ENCODE data around the gene LEAP2. TPM values are rescaled to one million over a fixed set of nuclear protein-coding genes. Genes with fewer than 3 reads are reported as not detected.

Gene LEAP2
- polyA plus RNA-seq, 1 experiment: 0.31 TPM

GRCh38 chr5:132905938-132906337, 32.5 kb downstream of the LEAP2 start:
- POLR2A ChIA-PET: no interaction called here
- no peaks in the 10 kb centered on the region for H3K27me3 ChIP-seq (ENCODE audit: control insufficient read depth, insufficient read depth, low read length)
- TF ChIP-seq CTCF (IDR thresholded peaks at IDR 0.05; ENCODE audit: insufficient read depth, low read depth, low read length): no peak
- CTCF ChIA-PET: interaction anchor here (0.8 to 2.3 kb wide), 4 partner anchors 9 to 86 kb away, joined by 3 to 7 read pairs (median 4); no protein-coding TSS in a partner anchor
- DNase-seq (ENCODE audit: low read depth): no peak
- H3K4me3 ChIP-seq (ENCODE audit: low read depth, low read length): no peak overlapping the region
- peaks cover 4% of the 10 kb centered on the region for H3K36me3 ChIP-seq (ENCODE audit: control insufficient read depth, insufficient read depth, low read length)

GRCh38 chr5:132907161-132907560, 33.7 kb downstream of the LEAP2 start:
- no peaks in the 10 kb centered on the region for H3K27me3 ChIP-seq (ENCODE audit: control insufficient read depth, insufficient read depth, low read length)
- no peak for DNase-seq (ENCODE audit: low read depth)
- CTCF ChIA-PET: interaction anchor here (1.5 kb wide), 1 partner anchor 15 kb away, joined by 5 read pairs; no protein-coding TSS in a partner anchor
- TF ChIP-seq CTCF (IDR thresholded peaks at IDR 0.05; ENCODE audit: insufficient read depth, low read depth, low read length): no peak
- POLR2A ChIA-PET: no interaction called here
- H3K36me3 ChIP-seq (ENCODE audit: control insufficient read depth, insufficient read depth, low read length): peaks cover 5% of the 10 kb centered on the region
- no peak overlapping the region for H3K4me3 ChIP-seq (ENCODE audit: low read depth, low read length)

- Histone ChIP-seq H3K4me3 (ENCODE audit: low read depth, low read length) (no peak overlapping the region), H3K27me3 (ENCODE audit: control insufficient read depth, insufficient read depth, low read length) (no peaks in the 10 kb centered on the region), H3K36me3 (ENCODE audit: control insufficient read depth, insufficient read depth, low read length) (peaks cover 8% of the 10 kb centered on the region)
- DNase-seq (ENCODE audit: low read depth): no peak
- no peak for TF ChIP-seq CTCF (IDR thresholded peaks at IDR 0.05; ENCODE audit: insufficient read depth, low read depth, low read length)
- ChIA-PET CTCF (no interaction called here), POLR2A (no interaction called here)
Measured at GRCh38 chr5:132909702-132910101, 36.2 kb downstream of the LEAP2 start.

- Histone ChIP-seq H3K36me3 (ENCODE audit: control insufficient read depth, insufficient read depth, low read length) (peaks cover 9% of the 10 kb centered on the region), H3K4me3 (ENCODE audit: low read depth, low read length) (no peak overlapping the region), H3K27me3 (ENCODE audit: control insufficient read depth, insufficient read depth, low read length) (no peaks in the 10 kb centered on the region)
- ChIA-PET POLR2A (no interaction called here), CTCF (no interaction called here)
- no peak for TF ChIP-seq CTCF (IDR thresholded peaks at IDR 0.05; ENCODE audit: insufficient read depth, low read depth, low read length)
- DNase-seq (ENCODE audit: low read depth): no peak
Measured at GRCh38 chr5:132915681-132916080, 42.2 kb downstream of the LEAP2 start.

- no peaks in the 10 kb centered on the region for H3K27me3 ChIP-seq (ENCODE audit: control insufficient read depth, insufficient read depth, low read length)
- H3K4me3 ChIP-seq (ENCODE audit: low read depth, low read length): no peak overlapping the region
- POLR2A ChIA-PET: no interaction called here
- H3K36me3 ChIP-seq (ENCODE audit: control insufficient read depth, insufficient read depth, low read length): peaks cover 8% of the 10 kb centered on the region
- CTCF ChIA-PET: no interaction called here
- TF ChIP-seq CTCF (IDR thresholded peaks at IDR 0.05; ENCODE audit: insufficient read depth, low read depth, low read length): no peak
- no peak for DNase-seq (ENCODE audit: low read depth)
Measured at GRCh38 chr5:132916086-132916485, 42.6 kb downstream of the LEAP2 start.

Small RNA genes lying within 50 kb of the gene (small RNA-seq; reads per million reads assigned to genes)
- gene RNA5SP192 (ENCODE audit: insufficient read length, low read depth, low replicate concordance): not detected

Other genes with a start within 250 kb of the LEAP2 start
- not detected in 2 replicates for gene IL13, start 215.5 kb upstream of the LEAP2 start, polyA plus RNA-seq (2011; rRNA removed)
- gene IL4, start 199.7 kb upstream of the LEAP2 start, polyA plus RNA-seq (2011; rRNA removed): not detected in 2 replicates
- 2.9 and 6.1 TPM in 2 replicates for gene KIF3A, start 136.1 kb upstream of the LEAP2 start, polyA plus RNA-seq (2011; rRNA removed)
- gene CCNI2, start 126.2 kb upstream of the LEAP2 start, polyA plus RNA-seq (2011; rRNA removed): 0.15 TPM in 1 of 2 replicates, not detected in the other
- gene SEPTIN8, start 96.4 kb upstream of the LEAP2 start, polyA plus RNA-seq (2011; rRNA removed): 53.2 and 67.8 TPM in 2 replicates
- gene SOWAHA, start 60.4 kb upstream of the LEAP2 start, polyA plus RNA-seq (2011; rRNA removed): 0.02 TPM in 1 of 2 replicates, not detected in the other
- gene SHROOM1, start 43.0 kb upstream of the LEAP2 start, polyA plus RNA-seq (2011; rRNA removed): 6.4 and 8.5 TPM in 2 replicates
- gene GDF9, start 7.2 kb upstream of the LEAP2 start, polyA plus RNA-seq (2011; rRNA removed): 0.15 and 0.20 TPM in 2 replicates
- 289 and 292 TPM in 2 replicates for gene UQCRQ, start 7.0 kb upstream of the LEAP2 start, polyA plus RNA-seq (2011; rRNA removed)
- 42.5 and 44.2 TPM in 2 replicates for gene AFF4, start 90.0 kb downstream of the LEAP2 start, polyA plus RNA-seq (2011; rRNA removed)
- 21.1 TPM in 2 replicates for gene ZCCHC10, start 152.9 kb downstream of the LEAP2 start, polyA plus RNA-seq (2011; rRNA removed)
- gene HSPA4, start 178.3 kb downstream of the LEAP2 start, polyA plus RNA-seq (2011; rRNA removed): 16.8 and 37.5 TPM in 2 replicates

All from BJ (cell line).